ENCODE measurements around the gene NTF3. TPM values are rescaled to one million over a fixed set of nuclear protein-coding genes. Genes with fewer than 3 reads are reported as not detected.

The NTF3 gene
- total RNA-seq, 1 experiment from 2014 or later: not detected

DNA sequence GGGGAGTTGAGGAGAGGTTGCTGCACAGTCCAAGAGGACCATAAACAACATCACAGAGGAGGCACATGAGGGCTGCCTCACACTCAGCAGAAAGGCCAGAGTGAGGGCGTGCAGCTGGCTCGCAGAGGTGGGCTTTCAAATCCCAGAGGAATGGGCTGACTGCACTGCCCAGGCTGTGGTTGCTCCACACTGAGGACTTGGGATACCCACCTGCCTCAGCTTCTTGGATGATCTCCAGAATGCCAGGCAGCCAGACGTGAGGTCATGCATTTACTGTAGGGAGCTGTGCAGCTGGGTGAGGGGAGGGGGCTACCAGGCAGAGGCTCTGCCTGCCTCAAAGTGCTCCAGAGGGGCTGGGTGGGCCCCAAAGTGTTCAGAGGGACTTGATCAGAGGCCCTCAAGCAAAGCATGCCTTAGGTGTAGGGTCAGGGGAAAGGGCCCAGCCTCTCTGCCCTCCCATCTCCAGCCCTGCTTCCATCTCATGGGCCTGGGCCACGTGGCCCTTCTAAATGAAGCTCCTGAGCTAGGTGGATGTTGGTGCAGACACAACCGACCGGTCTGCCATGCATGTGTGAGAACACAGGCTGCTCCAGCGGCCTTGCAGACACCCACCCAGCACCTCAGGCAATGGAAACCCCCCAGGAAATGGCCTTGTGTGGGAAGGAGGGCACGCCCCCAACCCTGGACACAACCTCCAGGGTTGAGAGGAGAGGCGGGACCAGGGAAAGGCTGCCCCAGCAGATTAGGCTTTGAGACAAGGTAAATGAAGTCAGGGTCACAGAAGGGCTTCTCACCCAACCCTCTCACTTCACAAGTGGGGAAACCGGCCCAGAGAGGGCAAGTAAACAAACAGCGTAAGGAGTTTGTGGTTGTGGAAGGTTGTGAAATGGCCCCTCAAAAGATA, 90.8 kb downstream of the NTF3 start:
- Histone ChIP-seq H3K36me3 (ENCODE audit: control insufficient read depth, insufficient read depth, low read length) (no peaks in the 10 kb centered on the region), H3K27ac (ENCODE audit: low read length) (no peak overlapping the region), H3K4me3 (ENCODE audit: low read depth in 2 of 2, low read length in 2 of 2) (no peak overlapping the region), H3K27me3 (ENCODE audit: control insufficient read depth, insufficient read depth, low read length) (no peaks in the 10 kb centered on the region), H3K9me3 (ENCODE audit: control insufficient read depth, insufficient read depth, low read depth, low read length) (no peaks in the 10 kb centered on the region), H3K4me1 (ENCODE audit: control insufficient read depth, insufficient read depth, low read length) (no peaks in the 10 kb centered on the region)
- BruUV-seq (replicated peaks): no TSS peak
- TF ChIP-seq SIN3A (IDR thresholded peaks at IDR 0.05; ENCODE audit: borderline replicate concordance, insufficient read depth, low read depth, low read length) (no peak), POLR2AphosphoS5 (IDR thresholded peaks at IDR 0.05; ENCODE audit: low read depth, low read length) (no peak), TCF7L2 (IDR thresholded peaks at IDR 0.05; ENCODE audit: low read depth, low read length) (no peak)
- TF ChIP-seq, protein P1, sequence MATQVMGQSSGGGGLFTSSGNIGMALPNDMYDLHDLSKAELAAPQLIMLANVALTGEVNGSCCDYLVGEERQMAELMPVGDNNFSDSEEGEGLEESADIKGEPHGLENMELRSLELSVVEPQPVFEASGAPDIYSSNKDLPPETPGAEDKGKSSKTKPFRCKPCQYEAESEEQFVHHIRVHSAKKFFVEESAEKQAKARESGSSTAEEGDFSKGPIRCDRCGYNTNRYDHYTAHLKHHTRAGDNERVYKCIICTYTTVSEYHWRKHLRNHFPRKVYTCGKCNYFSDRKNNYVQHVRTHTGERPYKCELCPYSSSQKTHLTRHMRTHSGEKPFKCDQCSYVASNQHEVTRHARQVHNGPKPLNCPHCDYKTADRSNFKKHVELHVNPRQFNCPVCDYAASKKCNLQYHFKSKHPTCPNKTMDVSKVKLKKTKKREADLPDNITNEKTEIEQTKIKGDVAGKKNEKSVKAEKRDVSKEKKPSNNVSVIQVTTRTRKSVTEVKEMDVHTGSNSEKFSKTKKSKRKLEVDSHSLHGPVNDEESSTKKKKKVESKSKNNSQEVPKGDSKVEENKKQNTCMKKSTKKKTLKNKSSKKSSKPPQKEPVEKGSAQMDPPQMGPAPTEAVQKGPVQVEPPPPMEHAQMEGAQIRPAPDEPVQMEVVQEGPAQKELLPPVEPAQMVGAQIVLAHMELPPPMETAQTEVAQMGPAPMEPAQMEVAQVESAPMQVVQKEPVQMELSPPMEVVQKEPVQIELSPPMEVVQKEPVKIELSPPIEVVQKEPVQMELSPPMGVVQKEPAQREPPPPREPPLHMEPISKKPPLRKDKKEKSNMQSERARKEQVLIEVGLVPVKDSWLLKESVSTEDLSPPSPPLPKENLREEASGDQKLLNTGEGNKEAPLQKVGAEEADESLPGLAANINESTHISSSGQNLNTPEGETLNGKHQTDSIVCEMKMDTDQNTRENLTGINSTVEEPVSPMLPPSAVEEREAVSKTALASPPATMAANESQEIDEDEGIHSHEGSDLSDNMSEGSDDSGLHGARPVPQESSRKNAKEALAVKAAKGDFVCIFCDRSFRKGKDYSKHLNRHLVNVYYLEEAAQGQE (IDR thresholded peaks at IDR 0.05; ENCODE audit: insufficient read depth in 1 of 2, low read depth in 2 of 2, low read length in 1 of 2): no peak
- TF ChIP-seq, protein P2, sequence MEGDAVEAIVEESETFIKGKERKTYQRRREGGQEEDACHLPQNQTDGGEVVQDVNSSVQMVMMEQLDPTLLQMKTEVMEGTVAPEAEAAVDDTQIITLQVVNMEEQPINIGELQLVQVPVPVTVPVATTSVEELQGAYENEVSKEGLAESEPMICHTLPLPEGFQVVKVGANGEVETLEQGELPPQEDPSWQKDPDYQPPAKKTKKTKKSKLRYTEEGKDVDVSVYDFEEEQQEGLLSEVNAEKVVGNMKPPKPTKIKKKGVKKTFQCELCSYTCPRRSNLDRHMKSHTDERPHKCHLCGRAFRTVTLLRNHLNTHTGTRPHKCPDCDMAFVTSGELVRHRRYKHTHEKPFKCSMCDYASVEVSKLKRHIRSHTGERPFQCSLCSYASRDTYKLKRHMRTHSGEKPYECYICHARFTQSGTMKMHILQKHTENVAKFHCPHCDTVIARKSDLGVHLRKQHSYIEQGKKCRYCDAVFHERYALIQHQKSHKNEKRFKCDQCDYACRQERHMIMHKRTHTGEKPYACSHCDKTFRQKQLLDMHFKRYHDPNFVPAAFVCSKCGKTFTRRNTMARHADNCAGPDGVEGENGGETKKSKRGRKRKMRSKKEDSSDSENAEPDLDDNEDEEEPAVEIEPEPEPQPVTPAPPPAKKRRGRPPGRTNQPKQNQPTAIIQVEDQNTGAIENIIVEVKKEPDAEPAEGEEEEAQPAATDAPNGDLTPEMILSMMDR (IDR thresholded peaks at IDR 0.05): no peak
- in situ Hi-C loops (cut with HindIII; ENCODE audit: low pct_unique_long_range_greater_than_20kb, low sequenced_read_pairs): no loop called here
- ATAC-seq (no peak), DNase-seq (ENCODE audit: low read depth, low spot score) (no peak)
- CTCF ChIA-PET: no interaction called here
- intact Hi-C loops (cut with micrococcal nuclease; ENCODE audit: unreplicated experiment): no loop called here
- POLR2A ChIA-PET: no interaction called here

DNA sequence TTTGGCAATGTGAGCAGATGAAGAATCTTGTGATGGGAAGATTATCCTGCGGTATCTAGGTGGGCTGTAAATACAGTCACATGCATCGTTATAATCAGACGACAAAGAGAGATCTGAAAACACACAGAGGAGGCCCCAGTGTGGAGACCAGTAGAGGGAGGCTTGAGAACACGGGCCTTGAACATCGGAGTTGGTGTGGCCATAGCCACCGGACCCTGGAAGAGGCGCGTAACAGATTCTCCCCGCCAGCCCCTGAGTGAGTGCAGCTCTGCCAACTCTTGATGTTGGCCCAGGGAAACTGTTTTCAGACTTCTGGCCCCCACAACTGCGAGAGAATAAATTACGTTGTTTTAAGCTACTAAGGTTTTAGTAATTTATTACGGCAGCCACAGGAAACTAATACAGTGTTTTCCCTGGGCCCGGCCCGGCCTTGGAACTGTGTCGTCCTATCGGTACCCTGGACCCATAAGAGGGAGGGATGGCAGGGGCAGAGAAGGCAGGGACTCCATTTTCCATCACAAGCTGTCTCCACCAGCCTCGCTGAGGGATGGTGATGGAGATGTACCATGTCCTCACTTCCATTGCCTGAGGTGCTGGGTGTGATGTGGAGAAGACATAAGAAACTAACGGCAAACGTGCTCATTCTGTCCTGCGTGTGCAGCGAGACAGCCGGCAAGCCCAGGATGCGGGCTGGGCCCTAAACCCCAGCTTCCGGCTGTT, 91.6 kb downstream of the NTF3 start:
- H3K4me1 ChIP-seq (ENCODE audit: control insufficient read depth, insufficient read depth, low read length): no peaks in the 10 kb centered on the region
- BruUV-seq (replicated peaks): no TSS peak
- intact Hi-C loops (cut with micrococcal nuclease; ENCODE audit: unreplicated experiment): no loop called here
- no peak for TF ChIP-seq SIN3A (IDR thresholded peaks at IDR 0.05; ENCODE audit: borderline replicate concordance, insufficient read depth, low read depth, low read length)
- no peak for TF ChIP-seq POLR2AphosphoS5 (IDR thresholded peaks at IDR 0.05; ENCODE audit: low read depth, low read length)
- TF ChIP-seq, protein P2 (IDR thresholded peaks at IDR 0.05): no peak
- TF ChIP-seq TCF7L2 (IDR thresholded peaks at IDR 0.05; ENCODE audit: low read depth, low read length): no peak
- TF ChIP-seq, protein P1 (IDR thresholded peaks at IDR 0.05; ENCODE audit: insufficient read depth in 1 of 2, low read depth in 2 of 2, low read length in 1 of 2): no peak
- ATAC-seq (no peak), DNase-seq (ENCODE audit: low read depth, low spot score) (no peak)
- H3K27ac ChIP-seq (ENCODE audit: low read length): no peak overlapping the region
- H3K27me3 ChIP-seq (ENCODE audit: control insufficient read depth, insufficient read depth, low read length): no peaks in the 10 kb centered on the region
- H3K4me3 ChIP-seq (ENCODE audit: low read depth in 2 of 2, low read length in 2 of 2): no peak overlapping the region
- in situ Hi-C loops (cut with HindIII; ENCODE audit: low pct_unique_long_range_greater_than_20kb, low sequenced_read_pairs): no loop called here
- no peaks in the 10 kb centered on the region for H3K36me3 ChIP-seq (ENCODE audit: control insufficient read depth, insufficient read depth, low read length)
- POLR2A ChIA-PET: no interaction called here
- CTCF ChIA-PET: no interaction called here
- H3K9me3 ChIP-seq (ENCODE audit: control insufficient read depth, insufficient read depth, low read depth, low read length): no peaks in the 10 kb centered on the region

All from Panc1 (cell line).